HG02840 (cell line): ENCODE results near the gene SULF2.

ENCODE experiments used
- ATAC-seq: cut with Tn5 transposase; IDR thresholded peaks from one replicate; pipeline ENCODE4 v1.9.1; 2021; ENCODE audit warnings: mild to moderate bottlenecking, moderate library complexity, moderate number of reproducible peaks; ENCODE audit not compliant: unreplicated experiment, low FRiP score

The SULF2 gene

GRCh38 chr20:47675190-47676142, 109.8 kb downstream of the SULF2 start:
- no peak for ATAC-seq

GRCh38 chr20:47674686-47675085, 110.6 kb downstream of the SULF2 start:
- ATAC-seq: no peak

- no peak for ATAC-seq
These were observed 111.1 kb downstream of the SULF2 start for GRCh38 chr20:47674145-47674544.

- ATAC-seq: no peak
These were observed 111.7 kb downstream of the SULF2 start for GRCh38 chr20:47673671-47673955.

- ATAC-seq: no peak
These were observed 112.2 kb downstream of the SULF2 start for GRCh38 chr20:47672886-47673670.

GRCh38 chr20:47672166-47672565, 113.1 kb downstream of the SULF2 start:
- no peak for ATAC-seq

- ATAC-seq: no peak
These were observed 114.4 kb downstream of the SULF2 start for GRCh38 chr20:47670913-47671312.

GRCh38 chr20:47669927-47670890, 115.1 kb downstream of the SULF2 start:
- no peak for ATAC-seq

GRCh38 chr20:47669489-47669888, 115.8 kb downstream of the SULF2 start:
- no peak for ATAC-seq

GRCh38 chr20:47669152-47669425, 116.2 kb downstream of the SULF2 start:
- no peak for ATAC-seq

GRCh38 chr20:47668313-47669151, 116.7 kb downstream of the SULF2 start:
- ATAC-seq: no peak

- ATAC-seq: no peak
These were observed 117.6 kb downstream of the SULF2 start for GRCh38 chr20:47667531-47668312.

- no peak for ATAC-seq
These were observed 118.2 kb downstream of the SULF2 start for GRCh38 chr20:47667086-47667485.

- no peak for ATAC-seq
These were observed 119.0 kb downstream of the SULF2 start for GRCh38 chr20:47666304-47666703.

GRCh38 chr20:47665221-47665991, 119.9 kb downstream of the SULF2 start:
- no peak for ATAC-seq

GRCh38 chr20:47664744-47665143, 120.5 kb downstream of the SULF2 start:
- ATAC-seq: no peak

- ATAC-seq: no peak
These were observed 121.2 kb downstream of the SULF2 start for GRCh38 chr20:47664068-47664437.

- no peak for ATAC-seq
These were observed 121.8 kb downstream of the SULF2 start for GRCh38 chr20:47663354-47664067.
